Cortex of kidney (tissue), 1 donor: ENCODE results near the gene DTNB.

Source experiments
- DNase-seq: peaks from one replicate; lab custom pipeline; 2025; lab: John Stamatoyannopoulos, UW

The DTNB gene

DNA sequence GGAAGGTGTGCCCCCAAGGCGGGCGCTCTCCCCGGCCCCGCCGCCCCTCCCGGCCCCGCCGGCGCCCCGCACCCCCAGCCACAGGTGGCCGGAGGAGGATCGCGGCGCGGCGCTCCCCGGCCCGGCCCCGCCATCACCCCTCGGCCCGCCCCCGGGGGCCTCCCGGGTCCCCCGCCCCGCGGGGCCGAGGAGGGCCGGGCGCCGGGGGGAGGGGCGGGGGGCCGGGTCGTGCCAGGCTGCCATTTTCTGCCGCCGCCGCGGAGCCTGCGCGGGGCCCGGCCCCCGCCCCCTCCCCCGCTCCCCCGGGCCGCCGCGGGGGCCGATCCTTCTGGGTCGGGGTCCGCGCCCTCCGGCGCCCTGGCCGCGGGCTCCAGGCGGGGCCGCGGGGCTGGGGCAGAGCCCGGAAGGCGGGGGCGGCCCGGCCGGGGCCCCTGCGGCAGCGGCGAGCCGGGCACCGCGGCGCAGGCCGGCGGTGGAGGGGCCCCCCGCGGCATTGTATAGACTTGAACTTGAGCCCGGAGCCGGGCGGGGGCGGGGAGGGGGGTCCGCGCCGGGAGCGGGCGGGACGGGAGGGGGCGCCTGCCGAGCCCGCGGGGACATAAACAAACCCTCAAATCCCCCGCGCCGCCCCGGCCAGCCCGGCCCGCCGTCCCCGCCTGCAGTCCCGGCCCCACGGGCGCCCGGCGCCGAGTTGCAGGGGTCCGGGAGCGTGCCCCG, 332.2 kb downstream of the DTNB start:
- no peak for DNase-seq

DNA sequence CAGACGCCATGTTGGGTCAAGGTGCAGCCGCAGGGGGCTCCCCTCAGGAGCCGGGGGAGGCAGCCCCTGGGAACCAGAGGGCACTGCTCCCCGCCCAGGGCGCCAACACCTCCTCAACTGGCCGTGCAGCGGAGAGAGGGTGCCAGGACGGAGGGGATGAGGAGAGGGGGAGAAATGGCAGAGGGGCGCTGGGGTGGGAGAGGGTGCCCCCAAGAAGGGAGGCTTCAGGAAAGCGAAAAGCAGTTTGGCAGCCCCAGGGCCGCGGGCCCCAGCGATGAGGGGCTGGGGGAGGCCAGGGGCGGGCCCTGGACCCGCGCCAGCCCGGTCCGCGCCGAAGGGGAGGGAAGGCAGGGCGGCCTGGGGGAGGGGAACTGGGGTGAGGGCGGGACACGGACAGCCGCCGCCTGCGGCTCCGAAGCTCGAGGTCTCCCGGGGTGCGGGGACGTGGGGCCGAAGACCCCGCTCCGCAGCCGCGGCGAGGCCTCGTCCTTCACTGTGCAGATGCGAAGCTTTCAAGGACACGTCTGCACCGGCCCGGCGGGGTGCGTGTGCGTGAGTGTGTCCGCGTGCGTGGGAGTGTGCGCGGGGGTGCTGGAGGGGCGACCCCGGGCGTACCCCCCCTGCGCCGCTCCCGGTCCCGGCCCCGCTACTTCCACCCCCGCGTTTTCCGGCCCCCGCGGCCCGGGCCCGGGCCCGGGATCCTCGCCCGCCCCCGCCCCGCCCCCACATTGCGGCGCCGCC, 333.0 kb downstream of the DTNB start:
- no peak for DNase-seq

DNA sequence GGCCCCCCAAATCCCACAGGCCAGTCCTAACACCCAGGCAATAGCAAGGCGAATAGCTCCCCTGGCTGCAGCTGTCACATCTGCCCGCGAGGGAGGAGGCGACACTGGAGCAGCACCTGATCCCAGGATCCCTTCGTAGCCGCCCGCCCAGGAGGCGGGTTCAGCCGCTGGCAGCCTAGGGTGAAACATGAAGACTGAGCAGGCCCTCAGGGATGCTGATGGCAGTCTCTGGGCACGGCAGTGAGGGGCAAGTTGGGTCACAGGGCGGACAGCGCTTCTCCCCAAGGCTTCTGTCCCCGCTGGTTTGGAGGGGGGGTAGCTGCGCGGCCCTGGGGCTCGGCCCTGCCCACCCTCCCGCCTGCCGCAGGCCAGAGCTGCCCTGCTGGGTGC, 333.6 kb downstream of the DTNB start:
- no peak for DNase-seq

DNA sequence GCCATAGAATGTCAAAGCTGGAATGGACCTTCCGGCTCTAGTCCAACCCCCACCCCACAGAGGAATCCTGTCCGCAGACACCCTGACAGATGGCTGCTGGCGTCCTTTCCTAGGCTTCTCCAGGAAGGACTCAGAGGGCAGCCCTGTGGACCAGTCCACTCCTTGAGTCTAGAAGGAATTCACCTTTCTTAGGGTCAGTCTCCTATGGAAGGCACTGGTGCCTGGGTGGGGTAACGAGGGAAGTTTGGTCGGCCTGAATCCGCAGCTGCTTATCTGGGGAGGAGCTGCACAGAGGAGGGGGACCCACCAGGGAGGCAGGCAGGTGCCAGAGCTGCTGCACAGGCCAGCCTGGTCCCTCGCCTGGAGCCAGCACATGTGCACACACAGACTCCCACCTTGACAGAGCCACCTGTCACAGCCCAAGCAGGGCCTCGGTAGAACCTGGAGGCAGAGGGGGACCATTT, 334.1 kb downstream of the DTNB start:
- DNase-seq: no peak

DNA sequence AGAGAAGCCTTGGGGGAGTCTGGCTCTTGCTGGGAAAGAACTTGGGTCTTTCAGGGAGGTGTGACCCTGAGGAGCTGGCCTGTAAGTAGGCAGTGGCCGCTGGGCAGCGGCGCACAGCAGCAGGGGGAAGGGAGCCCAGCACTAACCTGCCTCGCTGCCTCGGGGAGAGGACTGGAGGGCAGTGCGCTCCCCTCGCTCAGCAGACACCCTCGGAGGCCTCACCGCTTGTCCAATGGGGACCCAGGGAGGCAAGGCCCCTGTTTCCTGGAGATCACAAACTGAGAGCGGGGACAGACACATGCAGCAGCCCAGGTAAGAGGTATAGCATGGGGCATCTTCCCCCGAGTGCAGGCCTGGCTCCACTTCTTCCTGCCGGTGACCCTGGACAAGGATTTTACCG, 335.0 kb downstream of the DTNB start:
- DNase-seq: no peak

DNA sequence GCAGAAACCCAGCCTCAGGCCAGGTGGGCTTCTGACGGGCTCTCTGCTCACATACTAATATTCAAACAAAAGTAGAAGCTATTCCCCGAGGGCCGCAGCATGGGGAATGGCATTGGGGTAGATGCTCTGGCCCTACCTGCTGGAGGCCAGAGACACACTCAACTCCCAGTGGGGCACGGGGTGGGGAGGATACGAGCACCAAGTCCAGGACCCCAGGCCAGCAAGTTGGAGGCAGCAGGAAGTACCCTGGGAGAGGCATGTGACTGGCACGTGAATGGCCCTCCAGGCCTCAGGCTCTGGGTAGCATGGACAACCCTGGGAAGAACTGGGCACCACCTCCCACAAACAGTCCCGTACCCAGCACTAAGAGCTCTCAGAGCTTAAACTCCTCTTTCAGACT, 335.5 kb downstream of the DTNB start:
- DNase-seq: no peak

DNA sequence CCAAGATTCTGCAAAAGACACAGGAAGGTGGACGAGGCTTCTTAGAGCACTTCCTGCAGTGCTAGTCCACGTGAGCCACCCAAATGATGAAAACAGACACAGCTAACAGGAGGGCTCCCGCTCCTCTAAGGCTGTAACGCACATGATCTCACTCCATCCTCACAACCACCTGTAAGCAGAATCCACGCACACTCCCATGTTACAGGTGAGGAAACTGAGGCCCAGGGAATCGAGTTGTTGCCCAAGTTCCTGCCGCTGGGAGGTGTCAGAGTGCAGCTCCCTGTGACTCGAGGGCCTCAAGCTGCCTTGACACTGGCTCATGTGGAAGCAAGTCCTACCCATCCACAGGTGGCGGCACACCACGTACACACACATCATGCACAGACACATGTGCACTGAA, 336.1 kb downstream of the DTNB start:
- no peak for DNase-seq

DNA sequence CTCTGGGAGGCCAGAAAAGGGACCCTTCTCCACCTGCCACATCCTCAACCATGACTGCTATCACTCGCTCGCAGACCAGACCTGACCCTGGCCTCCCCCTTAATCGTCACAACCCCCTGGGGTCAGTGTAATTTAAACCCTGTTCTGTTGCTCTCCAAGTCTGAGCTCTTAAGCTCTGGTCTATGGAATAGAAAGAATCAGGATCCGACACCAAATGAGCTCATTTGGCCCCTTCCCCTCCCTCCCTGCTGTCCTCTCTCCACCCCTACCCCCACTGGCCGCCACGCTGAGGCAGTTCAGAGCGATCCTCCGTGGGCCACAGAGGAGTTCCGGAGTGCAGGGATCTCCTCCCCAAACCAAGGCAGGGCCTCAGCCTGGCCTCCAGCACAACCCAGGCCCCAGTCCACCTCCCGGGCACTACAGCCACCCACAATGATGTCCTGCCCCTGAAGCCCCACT, 337.0 kb downstream of the DTNB start:
- no peak for DNase-seq

DNA sequence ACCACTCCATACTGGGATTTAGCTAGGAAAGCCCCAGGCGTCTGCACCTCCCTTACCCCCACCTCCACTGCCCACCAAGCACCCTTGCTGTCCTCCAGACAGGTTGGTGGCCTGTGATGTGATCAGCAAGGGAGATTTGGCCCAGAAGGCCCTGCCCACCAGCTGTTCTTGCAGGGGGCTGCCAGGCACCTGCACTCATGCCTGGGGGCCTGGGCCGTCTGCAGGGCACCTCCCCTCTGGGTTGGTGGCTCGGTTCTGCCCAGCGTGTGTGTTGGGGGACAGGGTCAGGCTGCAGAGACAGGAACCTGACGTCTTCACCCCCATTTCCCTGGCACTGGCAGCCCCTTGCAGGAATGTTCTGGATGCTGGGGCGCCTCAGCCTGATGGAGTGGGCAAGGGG, 337.4 kb downstream of the DTNB start:
- DNase-seq: no peak

DNA sequence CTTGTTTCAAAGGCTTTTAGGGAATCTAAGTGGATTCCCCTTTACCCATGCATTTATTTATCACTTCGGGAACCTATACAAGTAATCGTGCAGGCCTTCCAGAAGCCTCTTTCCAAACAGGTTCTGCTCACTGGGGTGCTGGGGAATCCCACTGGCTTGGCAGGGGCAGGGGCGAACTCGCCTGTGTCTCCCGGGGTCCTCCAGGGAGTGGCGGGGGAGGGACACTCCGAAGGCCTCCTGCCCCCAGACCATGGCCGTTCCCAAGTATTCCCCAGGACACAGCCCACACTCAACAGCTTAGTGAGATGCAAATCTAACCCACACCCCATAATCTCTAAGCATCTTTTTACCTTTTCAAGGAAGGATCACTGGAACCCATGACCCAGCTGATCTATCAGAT, 338.2 kb downstream of the DTNB start:
- no peak for DNase-seq

DNA sequence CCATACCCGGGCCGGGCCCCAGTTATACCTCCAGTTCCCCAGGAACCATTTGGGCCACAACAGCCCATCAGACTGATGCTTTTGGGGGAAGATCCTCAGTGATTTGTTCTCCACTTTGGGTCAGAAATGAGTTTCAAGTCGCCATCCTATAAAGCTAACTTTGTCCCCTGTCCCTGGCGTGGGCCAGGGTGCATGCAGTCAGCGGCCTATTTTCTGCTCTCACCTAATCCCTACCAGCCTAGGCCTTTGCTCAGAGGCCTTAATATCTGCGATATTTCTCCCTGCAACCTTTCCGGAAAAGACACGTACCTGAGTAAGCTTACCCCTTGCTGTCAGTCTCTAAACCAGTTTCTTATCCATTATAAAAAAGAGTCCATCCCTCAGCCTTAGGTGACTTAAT, 338.9 kb downstream of the DTNB start:
- no peak for DNase-seq

DNA sequence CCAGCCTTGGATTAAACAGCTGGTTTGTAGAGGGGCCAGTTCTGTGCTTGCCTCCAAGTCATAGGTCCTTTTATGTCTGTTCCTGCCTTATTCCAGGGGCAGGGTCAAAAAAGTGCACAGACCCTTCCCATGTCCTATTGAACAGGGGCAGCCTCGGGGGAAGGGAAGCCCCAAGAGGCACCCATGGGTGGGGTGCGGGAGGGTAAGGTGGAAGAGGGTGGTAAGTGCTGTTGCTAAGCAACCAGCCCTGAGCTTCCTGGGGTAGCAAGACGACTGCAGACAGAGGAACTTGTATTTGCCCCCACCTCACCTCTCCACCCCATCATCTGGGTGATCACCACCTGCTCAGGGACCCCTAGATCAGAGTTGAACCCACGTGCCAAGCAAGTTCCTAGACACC, 339.4 kb downstream of the DTNB start:
- no peak for DNase-seq

DNA sequence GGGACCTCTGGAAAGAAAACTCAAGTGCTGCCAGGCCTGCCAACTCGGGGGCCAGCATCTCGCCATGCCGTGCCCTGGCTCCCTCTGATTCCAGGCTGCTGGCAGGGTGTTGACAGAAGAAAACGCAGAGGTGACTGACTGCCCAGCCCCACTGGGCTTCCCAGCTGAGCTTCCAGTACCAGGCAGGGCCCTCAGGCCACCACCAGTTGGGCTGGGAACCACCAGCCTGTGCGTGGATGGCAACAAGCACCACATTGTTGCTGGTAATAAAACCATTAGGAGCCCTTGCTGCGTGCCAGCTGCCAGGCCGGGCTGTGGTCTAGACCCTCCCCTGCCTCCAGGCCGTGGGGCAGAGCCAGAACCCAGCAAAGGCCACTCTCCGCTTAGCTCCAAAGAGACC, 340.8 kb downstream of the DTNB start:
- no peak for DNase-seq

DNA sequence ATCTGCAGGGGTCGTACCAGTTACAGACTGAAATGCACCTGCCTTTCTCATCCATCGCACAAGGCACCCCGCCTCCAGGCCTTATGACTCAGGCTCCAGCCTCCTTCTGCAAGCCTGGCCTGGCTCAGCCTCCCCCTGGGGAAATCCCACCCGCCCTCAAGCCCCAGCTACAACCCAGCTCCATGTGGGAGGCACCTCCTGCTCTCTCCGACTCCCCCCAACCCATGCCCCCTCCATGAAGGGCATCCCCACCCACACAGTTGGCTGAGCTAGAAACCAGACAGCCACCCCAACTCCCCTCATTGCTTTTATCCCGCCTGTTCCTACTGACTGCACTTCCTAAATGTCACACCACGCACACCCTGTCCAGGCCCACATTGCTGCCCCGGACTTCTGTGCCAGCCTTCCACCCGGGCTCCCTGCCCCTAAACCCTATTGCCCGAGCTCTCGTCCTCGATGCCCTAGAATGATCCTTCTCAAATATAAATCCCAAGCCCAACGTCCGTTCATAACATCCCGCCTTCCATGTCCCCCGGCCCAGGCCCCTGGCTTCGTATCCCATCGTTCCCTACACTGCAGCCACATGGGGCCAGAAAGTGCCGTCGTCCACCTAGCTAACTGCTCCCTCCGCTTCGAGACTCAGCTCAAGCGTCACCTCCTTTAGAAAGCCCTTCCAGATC, 341.6 kb downstream of the DTNB start:
- DNase-seq: no peak

DNA sequence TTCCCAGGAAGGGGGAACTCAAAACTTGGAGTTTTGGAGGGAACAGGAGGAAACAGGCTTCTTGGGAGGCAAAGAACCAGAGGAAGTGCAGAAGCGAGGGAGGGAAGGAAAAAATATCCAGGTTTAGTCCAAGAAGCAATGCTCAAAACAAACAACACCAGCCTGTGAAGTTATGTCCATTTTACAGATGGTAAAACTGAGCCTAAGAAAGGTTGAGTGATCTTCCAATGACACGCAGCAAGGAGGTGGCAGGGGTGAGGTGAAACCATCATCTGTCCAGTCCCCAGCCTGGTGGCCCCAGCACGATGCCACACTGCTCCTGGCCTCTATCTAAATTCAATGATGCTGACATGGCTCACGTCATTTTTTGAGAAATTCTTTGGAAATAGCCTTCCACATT, 342.4 kb downstream of the DTNB start:
- no peak for DNase-seq

DNA sequence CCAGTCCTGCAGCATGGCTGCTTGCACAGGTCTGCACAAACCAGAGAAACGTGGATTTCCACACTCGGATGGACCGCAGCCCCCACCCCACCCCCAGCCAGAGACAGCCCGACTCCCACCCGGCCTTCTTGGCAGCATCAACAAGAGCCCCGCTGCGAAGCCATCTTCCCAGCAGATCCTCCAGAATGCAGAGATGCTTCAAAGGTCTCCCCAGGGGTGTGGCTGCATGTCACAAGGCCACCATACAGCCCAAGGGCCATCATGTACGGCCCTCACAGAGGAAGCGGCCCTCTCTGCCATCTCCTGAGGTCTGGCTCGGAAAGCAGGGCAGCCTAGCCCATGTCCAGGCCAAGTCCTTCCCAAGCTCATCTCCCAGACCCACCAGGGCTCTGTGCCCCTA, 343.1 kb downstream of the DTNB start:
- no peak for DNase-seq

DNA sequence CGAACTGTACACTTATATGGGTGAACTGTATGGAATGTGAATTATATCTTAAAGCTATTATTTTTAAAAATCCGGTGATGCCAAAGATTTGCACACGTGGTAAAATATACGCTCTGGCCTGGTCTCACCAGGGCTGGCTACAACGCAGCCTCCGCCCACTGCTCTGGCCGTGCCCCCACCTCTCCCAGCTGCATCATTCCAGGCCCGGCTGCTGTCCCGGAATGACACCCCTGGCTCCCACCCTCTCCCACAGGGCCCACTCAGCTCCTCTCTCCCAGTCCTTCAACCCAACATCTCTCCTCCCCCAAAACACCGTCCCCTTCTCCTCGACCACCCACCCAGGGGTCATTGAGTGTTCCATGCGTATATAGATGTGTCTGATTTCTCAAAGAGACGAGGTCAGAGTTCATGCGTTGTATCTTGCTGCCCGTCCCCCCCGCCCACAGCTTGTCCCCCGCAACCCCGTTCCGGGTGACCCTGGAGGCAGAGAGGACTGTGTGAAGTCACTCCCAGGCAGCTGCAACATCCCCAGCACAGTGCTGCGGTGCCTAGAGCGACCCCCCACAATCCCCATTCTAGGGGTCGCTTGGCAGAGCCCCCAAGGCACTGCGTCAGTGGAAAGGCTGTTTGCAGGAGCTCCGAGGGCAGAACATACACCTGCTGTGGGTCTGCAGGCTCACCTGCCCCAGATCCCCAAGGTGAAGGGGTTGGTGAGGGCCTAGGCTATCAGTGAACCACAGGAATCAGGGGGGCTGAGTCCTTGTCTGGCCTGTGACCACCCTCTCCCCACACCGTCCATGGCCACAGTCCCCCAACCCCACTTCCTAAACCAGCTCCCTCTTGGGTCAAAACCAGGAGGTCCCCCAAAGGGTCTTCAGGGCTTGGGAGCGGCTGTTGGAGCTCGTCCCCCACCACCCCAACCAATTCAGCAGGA, 345.0 kb downstream of the DTNB start:
- no peak for DNase-seq
